HCT116 (cell line): Measurements from ENCODE around the gene MXI1.

Source experiments
- EZH2 ChIP-seq: fragments of 200-600 bp; sonication (generic); IDR thresholded peaks from 2 replicates; pipeline ENCODE4 v1.6.1; 2017; ENCODE audit warnings: antibody characterized with exemption, mixed run types
- TF ChIP-seq, protein P1 (sequence below), 3 experiments: fragments of 200-600 bp in 1 of 3; sonication (generic) in 1 of 3; IDR thresholded peaks in 2 of 3; conservative IDR thresholded peaks in 1 of 3; 2 replicates each; pipeline ENCODE4 v1.5.1; 2012 to 2017; ENCODE audit warnings: low read depth in 2 of 3, low read length in 2 of 3, antibody characterized with exemption in 1 of 3, borderline replicate concordance in 1 of 3, control low read depth in 1 of 3, mild to moderate bottlenecking in 1 of 3, mixed read lengths in 1 of 3, mixed run types in 1 of 3, moderate library complexity in 1 of 3; ENCODE audit not compliant: insufficient read depth in 1 of 3

DNA sequence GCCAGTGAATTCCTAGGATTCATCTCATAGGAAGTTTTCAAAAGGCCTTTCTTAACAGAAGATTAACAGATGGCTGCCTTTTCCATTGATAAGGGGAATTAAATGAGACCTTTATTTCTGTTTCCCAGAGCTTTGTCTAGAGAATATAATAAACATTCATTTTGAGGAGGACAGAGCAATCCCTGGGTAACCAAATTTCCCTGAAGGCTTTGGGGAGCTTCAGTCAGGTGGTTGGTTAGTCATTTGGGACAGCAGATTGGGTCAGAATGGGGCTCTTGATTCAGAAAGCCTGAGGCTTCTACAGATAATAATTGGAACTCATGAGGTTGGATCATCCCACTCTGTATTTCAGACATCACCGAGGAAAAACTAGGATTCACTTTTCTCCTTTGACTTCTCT lies 21.8 kb downstream of the MXI1 start:
- TF ChIP-seq, protein P1, sequence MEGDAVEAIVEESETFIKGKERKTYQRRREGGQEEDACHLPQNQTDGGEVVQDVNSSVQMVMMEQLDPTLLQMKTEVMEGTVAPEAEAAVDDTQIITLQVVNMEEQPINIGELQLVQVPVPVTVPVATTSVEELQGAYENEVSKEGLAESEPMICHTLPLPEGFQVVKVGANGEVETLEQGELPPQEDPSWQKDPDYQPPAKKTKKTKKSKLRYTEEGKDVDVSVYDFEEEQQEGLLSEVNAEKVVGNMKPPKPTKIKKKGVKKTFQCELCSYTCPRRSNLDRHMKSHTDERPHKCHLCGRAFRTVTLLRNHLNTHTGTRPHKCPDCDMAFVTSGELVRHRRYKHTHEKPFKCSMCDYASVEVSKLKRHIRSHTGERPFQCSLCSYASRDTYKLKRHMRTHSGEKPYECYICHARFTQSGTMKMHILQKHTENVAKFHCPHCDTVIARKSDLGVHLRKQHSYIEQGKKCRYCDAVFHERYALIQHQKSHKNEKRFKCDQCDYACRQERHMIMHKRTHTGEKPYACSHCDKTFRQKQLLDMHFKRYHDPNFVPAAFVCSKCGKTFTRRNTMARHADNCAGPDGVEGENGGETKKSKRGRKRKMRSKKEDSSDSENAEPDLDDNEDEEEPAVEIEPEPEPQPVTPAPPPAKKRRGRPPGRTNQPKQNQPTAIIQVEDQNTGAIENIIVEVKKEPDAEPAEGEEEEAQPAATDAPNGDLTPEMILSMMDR (IDR thresholded peaks at IDR 0.05 in 2 of 3, conservative IDR thresholded peaks at IDR 0.05 in 1 of 3; ENCODE audit: borderline replicate concordance in 1 of 3, insufficient read depth in 1 of 3, low read depth in 2 of 3, low read length in 2 of 3), result no peak
- no peak for TF ChIP-seq EZH2
